GM21528 (cell line): Measurements from ENCODE around the gene COPG1.

Experiments used
- ATAC-seq: cut with Tn5 transposase; IDR thresholded peaks from one replicate; pipeline ENCODE4 v1.9.1; 2021; ENCODE audit warnings: mild to moderate bottlenecking, moderate library complexity; ENCODE audit not compliant: unreplicated experiment, low FRiP score

COPG1 gene

DNA sequence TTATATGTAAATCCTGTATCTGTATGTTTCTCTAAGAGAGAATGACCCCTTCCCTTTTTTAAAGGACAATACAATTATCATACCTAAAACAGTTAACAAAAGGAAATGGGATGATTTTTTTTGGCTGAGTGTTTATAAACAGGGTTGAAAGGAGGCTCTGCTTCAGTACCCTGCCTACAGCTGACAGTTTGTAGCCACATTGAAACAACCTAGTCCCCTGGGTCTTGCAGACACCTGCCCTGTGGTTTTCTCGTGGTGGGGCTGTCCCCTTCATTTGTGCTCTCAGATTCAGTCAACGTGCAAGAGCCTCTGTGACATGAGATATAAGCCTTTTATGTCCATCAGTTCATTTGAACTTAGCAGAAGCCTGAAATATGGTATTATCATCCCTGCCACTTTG, 27.0 kb downstream of the COPG1 start:
- peak; percentile 73 for ATAC-seq

DNA sequence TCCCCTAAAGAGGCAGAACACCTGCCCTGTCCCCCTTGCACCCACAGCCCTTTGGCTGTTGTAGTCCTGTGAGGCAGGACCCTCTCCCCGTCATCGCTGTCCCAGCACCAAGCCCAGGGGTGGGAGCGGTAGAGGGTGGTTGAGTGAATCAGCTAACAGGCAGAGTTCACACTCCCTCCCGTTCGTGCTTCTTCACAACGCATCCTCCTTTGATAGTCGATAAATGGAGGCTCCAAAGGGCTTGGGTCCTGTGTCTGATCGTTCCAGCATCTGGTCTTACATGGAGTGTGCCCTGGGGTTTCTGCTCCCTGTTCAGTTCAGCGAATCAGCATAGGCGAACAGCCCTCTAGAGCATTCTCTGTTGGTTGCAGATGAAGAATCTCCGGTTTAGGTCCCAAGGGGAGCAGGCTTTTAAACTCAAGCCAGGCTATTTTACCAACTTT, 28.4 kb downstream of the COPG1 start:
- no peak for ATAC-seq

DNA sequence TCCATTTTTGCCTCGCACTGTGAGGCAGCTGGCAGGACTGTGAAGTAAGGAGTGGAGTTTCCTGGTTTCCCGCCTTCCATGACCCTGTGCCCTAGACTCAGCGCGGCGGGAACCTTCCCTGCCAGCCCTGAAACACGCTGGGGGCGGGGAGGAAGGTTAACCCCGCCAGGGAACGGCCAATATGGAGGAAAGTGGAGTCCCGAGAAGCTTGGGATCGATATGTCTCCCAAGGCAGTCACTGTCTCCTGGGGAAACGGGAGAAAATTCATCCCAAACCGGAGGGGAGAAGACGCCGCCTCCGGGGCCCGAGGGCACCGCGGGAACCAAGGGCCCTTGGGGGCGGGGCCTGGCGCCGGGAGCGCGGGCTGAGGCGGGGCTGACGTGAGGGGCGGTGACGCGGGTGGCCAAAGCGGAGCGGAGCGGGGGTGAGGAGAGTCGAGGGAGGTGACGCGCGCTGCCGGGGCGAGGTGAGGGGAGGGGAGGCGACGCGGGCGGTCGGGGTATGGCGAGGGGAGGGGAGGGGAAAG, 29.1 kb downstream of the COPG1 start, which contains the start of gene HMCES:
TSS of gene HMCES (plus strand) at position 432 of the 527 bp plus-strand sequence. CDS start 863 bp downstream, outside the sequence.
- ATAC-seq = peak; percentile 39

DNA sequence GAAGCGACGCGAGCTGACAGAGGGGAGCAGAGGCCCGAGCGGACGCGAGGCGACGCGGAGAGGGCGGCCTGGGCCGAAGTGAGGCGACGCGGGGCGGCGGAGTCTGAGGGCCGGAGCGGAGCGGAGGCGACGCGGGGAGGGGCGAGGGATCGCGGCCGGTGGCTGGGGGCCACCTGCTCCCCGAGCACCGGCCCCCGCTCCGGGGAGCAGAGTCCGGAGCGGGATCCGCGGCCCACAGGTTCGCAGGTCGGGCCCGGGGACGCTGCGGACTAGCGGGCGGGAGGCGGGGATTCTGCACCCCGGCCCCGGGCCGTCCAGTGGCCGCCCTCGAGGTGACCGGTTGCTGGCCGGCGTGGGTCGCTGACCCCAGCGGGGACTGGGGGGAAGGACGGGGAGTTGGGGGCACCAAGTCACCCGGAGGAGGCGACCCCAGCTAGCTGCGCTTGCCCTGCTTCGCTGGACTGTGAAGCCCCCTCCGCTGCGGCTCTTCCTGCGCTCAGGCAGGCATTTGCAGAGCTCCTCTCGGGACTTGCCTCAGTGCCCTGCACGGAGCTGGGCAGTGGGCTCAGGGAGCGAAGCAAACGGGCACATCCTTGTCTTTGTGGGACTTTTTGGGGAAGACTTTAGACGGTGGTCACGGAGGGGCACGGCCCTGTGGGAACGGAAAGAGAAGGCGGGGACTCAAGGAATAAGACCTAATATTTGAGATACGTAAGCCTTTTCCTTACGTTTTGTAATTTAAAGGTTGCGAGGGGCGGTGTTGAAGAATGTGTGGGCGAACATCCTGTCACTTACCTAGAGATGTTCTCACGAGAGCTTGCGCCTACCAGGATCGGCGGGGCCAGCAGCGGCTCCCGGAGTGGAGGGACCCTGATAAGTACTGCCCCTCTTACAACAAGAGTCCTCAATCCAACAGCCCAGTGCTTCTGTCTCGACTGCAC, 29.8 kb downstream of the COPG1 start:
- ATAC-seq = no peak

DNA sequence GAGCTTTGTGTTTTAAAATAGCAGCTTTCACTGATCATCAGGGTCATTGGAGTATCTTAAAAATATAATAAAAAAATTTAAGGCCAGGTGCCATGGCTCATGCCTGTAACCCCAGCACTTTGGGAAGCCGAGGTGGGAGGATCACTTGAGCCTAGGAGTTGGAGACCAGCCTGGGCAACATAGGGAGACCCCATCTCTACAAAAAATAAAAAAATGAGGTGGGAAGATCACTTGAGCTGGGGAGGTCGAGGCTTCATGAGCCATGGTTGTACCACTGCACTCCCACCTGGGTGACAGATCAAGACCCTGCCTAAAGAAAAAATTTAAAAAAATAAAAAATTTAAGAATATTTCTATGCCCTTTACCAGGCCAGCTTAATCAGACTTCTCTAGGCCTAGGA, 30.8 kb downstream of the COPG1 start:
- ATAC-seq = no peak

DNA sequence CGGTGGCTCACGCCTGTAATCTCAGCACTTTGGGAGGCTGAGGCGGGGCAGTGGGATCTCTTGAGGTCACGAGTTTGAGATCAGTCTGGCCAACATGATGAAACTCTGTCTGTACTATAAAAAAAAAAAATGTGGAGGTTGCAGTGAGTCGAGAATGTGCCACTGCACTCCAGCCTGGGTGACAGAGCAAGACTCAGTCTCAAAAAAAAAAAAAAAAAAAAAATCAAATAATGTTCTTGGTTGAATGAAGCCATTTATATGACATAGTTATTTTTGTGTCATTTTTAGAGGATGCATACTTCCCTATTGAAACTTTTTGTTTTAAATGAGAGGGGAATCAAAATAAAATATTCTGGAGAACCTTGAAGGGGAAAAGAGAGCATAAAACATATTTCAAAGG, 32.3 kb downstream of the COPG1 start:
- no peak for ATAC-seq

DNA sequence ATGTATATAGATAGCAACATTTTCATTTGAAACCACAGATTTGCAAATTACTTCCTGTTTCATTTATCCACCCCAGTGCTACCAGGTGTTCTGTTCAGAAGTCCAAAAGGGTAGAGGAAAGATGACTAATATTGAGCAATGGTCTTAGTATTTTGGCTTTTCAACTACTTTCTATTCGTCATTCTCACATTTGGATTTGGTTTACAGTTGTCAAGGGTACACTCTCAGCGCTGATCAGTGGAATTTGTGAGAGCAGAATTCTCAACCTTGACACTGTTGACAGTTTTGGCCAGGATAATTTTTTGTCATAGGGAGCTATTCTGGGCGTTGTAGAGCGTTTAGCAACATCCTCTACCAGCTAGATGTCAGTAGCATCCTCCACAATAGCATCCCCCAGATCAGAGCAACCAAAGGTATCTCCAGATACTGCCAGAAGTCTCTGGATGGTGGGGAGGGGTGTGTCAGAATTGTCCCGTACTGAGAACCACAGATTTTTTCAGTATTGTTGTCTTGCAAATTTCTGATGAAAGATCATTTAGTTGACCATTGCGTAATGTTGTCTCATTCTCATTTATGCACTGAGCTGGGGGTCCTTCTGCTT, 33.4 kb downstream of the COPG1 start:
- ATAC-seq = peak; percentile 77

DNA sequence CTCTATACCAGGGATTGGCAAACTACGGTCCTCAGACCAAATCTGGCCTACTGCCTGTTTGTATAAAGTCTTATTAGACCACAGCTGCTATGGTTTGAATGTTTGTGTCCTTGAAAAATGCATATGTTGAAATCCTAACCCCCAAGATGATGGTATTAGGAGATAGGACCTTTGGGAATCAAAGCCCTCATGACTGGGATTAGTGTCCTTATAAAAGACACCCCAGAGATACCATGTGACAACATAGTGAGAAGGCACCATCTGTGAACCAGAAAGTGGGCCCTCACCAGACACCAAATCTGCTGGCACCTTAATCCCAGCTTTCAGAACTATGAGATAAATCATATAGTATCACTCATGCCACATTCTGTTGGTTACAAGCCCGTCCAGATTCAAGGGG, 36.7 kb downstream of the COPG1 start:
- ATAC-seq = no peak

DNA sequence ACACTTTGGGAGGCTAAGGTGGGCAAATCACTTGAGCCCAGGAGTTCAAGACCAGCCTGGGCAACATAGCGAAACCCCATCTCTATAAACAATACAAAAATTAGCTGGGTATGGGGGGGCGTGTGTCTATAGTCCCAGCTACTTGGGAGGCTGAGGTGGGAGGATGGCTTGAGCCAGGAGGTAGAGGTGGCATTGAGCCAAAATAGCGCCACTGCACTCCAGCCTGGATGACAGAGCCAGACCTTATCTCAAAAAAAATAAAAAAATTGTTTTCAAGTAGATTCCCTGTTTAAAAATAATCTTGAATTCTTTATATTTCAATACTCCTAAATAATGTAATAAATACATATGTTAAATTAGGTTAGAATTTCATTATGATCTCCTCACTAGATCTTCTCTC, 39.0 kb downstream of the COPG1 start:
- no peak for ATAC-seq

DNA sequence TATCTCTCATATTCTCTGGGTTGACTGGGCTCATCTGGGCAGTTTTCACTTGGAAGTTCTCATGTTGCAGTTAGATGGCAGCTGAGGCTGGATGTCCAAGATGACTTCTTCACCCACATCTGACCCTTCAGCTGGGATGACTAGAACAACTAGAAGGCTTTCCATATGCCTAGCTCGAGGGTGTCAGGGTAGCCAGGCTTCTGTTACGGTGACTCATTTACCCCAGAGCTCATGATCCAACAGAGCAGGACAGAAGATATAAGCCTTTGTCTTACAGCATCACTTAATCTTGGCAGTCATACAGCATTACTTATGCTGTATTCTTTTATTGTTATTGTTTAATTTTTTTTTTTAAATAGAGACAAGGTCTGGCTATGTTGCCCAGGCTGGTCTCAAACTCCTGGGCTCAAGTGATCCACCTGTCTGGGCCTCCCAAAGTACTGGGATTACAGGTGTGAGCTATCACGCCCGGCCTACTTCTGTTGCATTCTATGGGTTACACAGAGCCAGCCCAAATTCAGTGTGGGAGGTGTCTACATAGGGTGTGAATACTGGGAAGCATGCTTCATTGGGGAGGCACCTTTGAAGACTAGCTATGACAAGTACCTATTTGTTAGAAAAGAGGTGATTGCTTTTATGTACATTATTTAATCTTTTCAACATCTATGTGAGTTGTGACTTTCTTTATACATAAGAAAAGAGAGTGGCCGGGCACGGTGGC, 40.0 kb downstream of the COPG1 start:
- ATAC-seq = no peak

DNA sequence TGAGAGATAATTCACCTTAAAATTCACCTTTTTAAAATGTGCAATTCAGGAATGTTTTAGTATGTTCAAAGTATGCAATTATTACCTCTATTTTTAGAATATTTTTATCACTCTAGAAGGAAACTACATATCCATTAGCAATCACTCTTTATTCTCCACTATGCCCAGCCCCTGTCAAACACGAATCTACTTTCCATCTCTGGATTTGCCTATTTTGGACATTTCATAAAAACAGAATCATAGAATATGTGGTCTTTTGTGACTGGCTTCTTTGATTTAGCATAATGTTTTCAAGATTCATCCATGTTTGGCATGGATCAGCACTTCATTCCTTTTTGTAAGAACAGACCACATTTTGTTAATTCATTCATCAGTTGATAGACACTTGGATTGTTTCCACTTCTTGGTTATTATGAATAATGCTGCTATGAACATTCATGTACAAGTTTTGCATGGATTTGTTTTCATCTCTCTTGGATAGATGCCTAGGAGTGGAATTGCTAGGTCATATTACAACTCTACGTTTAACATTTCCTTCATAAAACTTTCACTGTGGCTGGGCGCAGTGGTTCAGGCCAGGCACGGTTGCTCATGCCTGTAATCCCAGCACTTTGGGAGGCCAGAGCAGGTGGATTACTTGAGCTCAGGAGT, 42.0 kb downstream of the COPG1 start:
- no peak for ATAC-seq

DNA sequence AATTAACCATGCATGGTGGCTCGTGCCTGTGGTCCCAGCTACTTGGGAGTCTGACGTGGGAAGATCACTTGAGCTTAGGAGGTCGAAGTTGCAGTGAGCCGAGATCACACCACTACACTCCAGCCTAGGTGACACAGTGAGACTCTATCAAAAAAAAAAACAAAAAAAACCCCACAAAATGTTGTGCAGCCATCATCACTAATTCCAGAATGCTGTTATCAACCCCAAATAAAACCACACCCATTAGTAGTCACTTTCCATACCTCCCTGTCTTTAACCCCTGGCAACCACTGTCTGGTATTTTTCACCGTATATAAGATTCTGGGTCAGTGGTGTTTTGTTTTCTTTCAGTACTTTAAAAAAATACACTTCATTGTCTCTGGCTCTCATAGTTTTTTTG, 45.9 kb downstream of the COPG1 start:
- ATAC-seq = no peak

DNA sequence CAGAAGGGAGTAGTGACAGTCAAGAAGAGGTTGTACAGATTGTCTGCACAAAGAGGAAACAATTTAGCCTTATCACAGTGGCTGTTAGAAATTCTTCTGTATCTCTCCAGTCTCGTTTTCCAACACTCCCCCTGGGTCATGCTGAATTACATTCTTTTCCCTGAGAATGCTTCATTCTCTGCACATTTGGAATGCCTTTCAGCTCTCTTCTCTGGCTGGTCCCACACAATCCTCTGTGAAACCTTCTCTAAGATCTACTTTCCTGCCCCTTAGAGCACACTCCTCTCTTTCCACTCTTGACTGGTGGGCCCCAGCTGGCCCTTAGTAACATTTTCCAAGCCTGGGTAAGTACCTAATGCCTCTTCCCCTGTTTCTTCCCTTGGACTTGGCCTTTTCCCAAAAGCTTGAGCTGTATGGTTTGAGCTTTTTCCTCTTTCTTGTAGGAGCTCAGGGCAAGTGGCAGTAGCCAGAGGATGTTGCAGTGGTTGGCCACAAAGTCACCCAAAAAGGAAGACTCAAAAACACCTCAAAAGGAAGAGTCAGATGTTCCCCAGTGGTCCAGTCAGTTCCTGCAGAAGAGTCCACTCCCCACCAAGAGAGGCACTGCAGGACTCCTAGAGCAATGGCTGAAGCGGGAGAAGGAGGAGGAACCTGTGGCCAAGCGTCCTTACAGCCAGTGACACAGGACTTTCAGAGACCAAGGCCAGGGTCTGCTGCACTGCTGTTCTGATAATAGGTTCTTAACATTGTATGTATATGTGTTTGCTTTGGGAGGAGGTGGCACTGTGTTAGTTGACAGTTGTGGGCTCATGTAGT, 54.9 kb downstream of the COPG1 start:
- ATAC-seq = no peak

DNA sequence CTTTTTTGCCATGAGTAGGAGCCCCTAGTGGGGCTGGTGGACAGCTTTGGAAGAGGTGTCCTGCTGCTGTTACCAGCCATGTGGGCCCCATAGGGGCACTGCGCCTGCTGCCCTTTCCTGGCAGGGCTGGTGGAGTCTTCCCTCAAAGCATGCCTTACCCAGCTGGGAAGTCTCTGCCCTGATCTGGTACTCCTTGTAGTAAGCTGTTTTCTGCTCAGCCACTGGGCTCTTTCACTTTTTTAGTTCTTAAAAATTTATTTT, 55.5 kb downstream of the COPG1 start:
- ATAC-seq = no peak

DNA sequence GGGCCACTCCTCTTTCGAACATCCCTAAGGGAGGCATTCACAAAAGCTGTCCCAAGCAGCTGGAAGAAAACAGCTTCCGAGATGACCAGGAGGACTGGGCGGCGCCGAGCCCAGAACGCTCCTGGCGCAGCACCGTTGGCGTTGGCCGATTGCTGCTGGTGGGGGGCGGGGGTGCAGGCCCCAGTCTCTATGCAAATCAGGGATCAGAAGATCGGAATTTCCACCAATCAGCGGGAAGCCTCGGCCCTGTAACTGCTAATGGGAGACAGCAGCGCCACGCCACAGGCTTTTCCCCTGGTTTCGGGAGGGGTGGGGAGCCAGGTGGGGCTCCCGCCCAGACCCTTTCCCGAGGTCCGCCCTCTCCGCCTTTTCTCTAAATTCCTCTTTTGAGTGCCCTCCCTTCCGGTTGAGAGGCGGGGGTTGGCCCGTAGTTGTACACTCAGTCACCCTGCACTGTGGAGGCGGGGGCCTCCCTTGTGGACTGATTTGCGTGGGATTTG, 56.2 kb downstream of the COPG1 start:
- no peak for ATAC-seq

DNA sequence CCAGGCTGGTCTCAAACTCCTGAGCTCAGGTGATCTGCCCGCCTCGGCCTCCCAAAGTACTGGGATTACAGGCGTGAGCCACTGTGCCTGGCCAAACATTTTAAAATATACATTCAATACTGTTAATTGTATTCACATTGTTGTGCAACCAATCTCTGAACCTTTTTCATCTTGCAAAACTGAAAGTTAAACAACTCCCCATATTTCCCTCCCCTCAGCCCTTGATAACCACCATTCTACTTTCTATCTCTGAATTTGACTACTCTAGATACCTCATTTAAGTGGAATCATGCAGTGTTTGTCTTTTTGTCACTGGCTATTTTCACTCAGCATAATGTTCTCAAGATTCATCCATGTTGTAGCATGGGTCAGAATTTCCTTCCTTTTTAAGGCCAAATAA, 59.2 kb downstream of the COPG1 start:
- no peak for ATAC-seq

DNA sequence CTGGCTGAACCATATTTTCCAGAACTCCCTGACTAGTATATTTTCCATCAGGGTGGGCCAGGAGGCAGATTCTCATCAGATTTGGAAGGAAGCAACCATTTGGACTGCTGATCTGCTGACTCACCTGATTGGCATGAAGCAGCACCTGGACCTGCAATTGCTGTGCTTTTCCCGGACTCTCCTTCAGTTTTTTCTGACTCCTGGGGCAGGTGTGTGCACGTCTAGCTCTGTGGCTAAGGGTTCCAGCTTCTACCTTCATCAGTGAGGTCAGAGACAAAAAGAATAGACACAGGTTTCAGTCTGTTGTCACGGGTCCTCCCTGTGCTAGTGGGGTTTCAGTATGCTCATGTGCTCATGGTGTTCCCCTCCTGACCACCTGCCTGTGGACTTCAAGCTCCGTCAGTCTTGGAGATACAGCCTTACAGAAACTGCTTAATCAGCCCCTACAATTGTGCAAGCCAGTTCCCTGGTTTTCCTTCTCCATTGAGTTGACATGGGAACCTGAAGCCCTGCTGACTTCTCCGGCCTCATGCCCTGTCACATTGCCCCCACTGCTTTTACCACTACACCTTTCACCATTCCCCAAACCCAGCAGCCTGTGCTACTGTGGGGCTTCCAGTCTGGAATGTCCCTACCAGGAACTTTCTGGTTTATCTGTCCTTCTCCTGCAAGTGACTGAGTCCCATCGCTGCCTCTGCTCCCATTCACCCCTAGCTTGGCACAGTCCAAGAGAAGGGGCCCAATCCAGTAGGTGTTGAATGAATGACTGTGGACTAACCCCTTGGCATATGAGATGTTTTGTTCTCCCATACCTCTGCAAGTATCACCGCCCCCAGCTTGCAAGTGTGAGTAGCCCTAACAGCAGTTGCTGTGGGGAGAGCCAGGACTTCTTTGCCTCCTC, 61.0 kb downstream of the COPG1 start:
- no peak for ATAC-seq

DNA sequence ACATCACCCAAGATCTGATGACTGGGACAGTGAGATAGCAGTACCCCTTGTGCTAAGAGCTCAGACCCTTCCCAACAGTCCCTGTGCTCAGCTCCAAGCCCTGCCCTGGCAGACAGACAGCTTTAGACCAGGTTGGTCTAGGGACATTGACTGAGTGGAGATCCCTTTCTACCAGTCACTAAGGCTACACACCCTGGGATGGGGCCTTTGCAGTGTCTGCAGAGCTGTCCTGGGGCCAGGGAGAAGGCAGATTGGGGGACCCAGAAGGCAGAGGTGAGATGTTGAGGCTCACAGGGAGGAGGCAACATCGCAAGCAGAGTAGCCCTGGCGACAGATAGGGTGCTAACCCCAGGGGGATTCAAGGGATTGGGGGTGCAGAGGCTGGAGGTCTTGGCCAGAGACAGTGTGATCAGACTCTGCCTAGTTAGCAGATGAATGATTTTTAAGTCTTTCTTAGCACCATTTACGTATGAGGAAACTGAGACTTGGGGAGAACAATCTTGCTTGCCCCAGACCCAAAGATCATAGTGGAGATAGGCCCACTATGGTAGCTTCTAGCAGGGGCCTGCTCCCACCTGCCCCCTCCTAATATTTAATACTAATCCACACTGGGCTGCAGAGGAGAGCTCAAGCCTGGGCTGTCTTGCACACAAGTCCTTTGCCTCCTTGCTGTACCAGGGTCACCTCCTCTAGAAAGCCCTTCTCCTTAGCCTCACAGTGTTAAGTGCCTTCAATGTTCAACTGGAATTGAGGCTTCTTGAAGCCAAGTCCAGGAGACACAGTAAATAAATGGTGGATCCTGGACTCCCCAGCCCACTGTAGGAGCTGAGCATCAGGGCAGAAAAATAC, 61.9 kb downstream of the COPG1 start:
- no peak for ATAC-seq
